GM10847 (cell line): ENCODE measurements around the gene CYP4V2.

Experiments
- POLR2A ChIP-seq: IDR thresholded peaks from 2 replicates; pipeline ENCODE4 v1.6.1; 2011; ENCODE audit not compliant: insufficient read length; ENCODE audit errors: extremely low read depth

CYP4V2 gene

GRCh38 chr4:186191200-186192065 lies at the start of gene CYP4V2:
CYP4V2 (plus strand) TSS chr4:186191567; CDS start chr4:186191824, 257 bp downstream.
- TF ChIP-seq POLR2A: peak; percentile 77

DNA sequence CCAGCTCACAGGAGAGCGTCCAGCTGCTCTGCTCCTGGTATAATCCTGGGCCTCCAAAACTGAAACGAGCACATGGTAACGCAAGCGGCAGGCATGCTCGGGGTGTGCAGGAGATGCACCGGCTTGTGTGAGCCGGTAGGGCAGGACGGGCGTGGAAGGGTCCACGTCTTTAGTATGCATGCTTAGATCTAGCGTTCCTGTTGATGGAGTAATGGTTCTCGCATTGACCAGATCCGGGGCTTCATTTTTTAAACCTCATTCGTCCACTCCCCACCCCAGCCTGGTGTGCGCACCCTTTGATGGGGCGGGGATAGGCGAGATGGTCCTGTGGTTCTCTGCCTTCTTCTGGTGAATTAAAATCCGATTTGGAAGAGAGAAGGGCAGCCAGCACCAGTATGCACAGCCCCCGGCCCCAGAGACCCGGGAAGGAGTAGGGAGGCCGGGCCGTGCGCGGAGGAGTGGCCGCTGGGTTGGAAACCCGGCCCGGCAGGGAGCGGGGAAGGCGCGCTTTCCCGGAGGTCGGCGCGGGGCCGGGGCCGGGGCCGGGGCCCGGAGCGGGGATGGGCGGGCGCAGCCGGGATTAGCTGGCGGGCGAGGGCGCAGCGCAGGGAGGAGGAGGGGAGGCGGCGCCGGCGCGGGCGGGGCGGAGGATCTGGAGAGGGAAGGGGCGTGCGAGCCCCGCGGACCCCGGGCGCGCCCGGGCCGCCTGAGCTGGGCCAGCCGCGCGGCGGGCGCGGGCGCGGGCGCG lies 47.0 kb upstream of the CYP4V2 start:
- TF ChIP-seq POLR2A: no peak

DNA sequence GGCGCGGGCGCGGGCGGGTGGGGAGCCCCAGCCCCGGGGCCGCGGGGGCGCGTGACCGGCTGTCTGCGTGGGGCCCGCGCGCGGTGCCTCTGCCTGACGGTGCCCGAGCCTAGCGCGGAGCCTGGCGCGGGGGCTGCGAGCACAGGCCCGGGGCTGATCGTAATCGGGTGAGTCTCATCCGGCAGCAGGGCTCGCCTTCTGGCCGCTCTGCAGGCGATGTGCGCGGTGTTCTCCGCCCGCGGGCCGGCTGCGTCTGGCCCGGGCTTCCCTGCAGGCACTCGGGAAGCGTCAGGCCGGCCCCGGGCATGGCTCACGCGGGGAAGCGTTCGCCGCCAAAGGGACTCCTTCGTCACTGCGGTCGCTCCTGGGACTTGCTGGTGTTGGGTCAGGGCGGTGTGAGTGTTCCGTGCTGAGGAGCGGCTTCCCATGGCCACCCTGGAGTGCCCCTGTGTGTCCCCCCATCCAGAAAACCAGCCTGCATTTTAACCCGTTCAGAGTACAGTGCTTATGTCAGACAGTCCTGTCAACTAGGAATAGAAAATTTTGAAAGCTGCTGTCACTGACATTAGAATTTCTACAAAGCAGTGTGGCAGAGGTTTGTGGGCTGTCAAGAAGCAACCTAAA lies 46.3 kb upstream of the CYP4V2 start:
- no peak for TF ChIP-seq POLR2A

DNA sequence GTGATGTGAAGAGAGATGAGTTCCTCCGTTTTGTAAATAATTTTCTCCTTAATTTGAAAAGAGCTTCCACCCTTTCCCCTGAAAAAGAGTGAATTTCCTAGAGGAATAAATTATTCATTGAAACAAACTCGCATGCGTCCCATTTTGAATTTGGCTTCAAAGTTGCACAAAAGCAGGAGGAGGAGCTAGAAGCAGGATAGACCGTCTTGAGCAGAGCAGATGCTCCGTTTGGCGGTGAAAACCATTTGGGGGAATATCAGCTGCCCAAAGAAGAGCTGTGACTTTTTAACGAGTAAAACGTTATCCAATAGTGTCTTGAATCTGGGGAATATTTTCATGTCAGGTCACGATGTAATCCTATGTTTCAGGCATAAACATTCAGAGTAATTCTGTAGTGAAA lies 44.9 kb upstream of the CYP4V2 start:
- TF ChIP-seq POLR2A: no peak

- TF ChIP-seq POLR2A: no peak
Measured at GRCh38 chr4:186148336-186148975, 42.9 kb upstream of the CYP4V2 start.

DNA sequence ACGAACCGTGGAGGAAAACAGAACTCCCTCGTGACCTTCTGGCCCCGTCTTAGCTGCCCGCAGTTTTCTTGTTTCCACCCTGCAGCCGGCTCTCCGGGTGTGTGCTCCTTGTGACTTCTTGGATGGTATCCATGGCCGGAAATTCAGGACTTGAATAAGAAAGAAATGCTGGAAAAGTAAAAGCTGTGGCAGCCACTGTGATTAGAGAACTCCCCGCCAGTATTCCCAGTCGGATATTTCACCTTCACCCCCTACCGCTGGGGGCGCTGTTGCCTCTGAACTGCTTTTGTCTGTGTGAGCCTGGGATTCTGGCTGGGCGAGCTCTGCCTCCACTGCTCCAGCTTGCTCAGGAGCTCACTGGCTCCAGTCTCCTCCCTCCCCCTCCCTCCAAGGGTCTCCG lies 41.5 kb upstream of the CYP4V2 start:
- TF ChIP-seq POLR2A: no peak

- no peak for TF ChIP-seq POLR2A
Measured at GRCh38 chr4:186150926-186151325, 40.4 kb upstream of the CYP4V2 start.

DNA sequence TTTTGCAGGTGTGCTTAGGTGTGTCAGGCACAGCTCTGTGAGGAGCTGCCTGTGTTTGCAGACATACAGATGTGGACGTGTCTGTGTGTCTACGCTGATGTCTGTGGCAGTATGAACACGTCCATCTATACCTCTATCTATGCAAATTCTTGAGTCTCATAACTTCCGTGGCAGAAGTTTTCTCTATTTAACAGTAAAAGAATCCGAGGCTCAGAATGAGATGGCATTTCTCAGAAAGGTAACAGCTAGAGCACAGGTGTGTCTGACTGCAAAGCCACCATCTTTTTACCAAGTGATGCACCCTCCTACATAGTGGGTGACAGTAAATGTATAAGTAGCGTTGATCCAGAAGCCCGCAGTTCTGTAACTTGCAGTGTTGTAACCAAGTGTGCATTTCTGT lies 39.9 kb upstream of the CYP4V2 start:
- TF ChIP-seq POLR2A: no peak

- TF ChIP-seq POLR2A: no peak
Measured at GRCh38 chr4:186158021-186158813, 33.1 kb upstream of the CYP4V2 start.

DNA sequence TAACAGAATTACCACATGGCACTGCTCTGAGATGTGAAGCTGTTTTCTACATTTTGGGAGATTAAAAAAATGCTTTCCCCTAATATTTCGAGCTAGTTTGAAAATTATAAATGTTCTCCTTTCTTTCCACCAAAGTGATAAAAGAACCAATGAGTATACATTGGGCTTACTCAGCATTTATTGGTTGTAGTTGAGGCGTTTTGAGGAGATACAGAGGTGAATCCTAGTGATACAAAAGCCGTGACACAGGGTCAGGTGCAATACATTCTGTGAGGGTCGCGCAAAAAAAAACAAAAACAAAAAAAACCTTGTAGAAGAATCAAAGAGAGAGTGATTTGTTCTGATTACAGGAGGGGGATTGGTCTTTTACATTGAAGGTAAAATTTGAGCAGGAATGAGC lies 32.4 kb upstream of the CYP4V2 start:
- TF ChIP-seq POLR2A: no peak

- TF ChIP-seq POLR2A: no peak
Measured at GRCh38 chr4:186159613-186160012, 31.8 kb upstream of the CYP4V2 start.

DNA sequence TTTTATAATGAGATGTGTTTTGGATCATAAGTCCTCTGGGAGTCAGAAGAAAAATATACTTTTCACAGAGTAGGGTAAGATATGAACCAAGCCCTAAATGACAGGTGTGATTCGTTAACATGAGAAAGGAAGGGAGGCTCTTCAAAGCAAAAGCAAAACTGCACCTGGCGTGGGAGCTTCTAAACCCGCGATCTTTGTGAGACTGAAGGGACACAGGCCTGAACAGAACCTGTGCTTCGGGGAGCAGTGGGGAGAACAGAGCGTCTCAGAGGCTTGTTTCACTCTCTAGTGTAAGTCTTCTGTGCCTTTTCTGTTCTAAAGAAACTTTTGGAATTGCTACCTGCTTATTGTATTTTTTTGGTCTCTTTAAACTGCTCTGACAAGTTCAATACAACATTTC lies 30.2 kb upstream of the CYP4V2 start:
- no peak for TF ChIP-seq POLR2A

- no peak for TF ChIP-seq POLR2A
Measured at GRCh38 chr4:186166852-186167512, 24.4 kb upstream of the CYP4V2 start.

- no peak for TF ChIP-seq POLR2A
Measured at GRCh38 chr4:186167605-186168004, 23.8 kb upstream of the CYP4V2 start.
